ENCODE results near the gene RND2.

The RND2 gene

GRCh38 chr17:43031666-43032065, 6.6 kb downstream of the RND2 start:
- CTCF ChIA-PET, result interaction anchor here (1.0 kb wide), 1 partner anchor 93 kb away, joined by 4 read pairs; no protein-coding TSS in a partner anchor
- POLR2A ChIA-PET, result no interaction called here
- no peak overlapping the region for H3K4me3 ChIP-seq (ENCODE audit: low read depth, low read length)
- no peak for TF ChIP-seq CTCF (IDR thresholded peaks at IDR 0.05; ENCODE audit: insufficient read depth, low read length, missing control alignments)
- no peak for DNase-seq (ENCODE audit: low read depth, low spot score)

- CTCF ChIA-PET, result interaction anchor here (1.0 to 3.5 kb wide), 2 partner anchors 10 to 305 kb away, joined by 3 to 17 read pairs; no protein-coding TSS in a partner anchor
- POLR2A ChIA-PET, result no interaction called here
- DNase-seq (ENCODE audit: low read depth, low spot score), result no peak
- no peak overlapping the region for H3K4me3 ChIP-seq (ENCODE audit: low read depth, low read length)
- no peak for TF ChIP-seq CTCF (IDR thresholded peaks at IDR 0.05; ENCODE audit: insufficient read depth, low read length, missing control alignments)
Measured at GRCh38 chr17:43033948-43034881, 9.2 kb downstream of the RND2 start.

- POLR2A ChIA-PET, result no interaction called here
- TF ChIP-seq CTCF (IDR thresholded peaks at IDR 0.05; ENCODE audit: insufficient read depth, low read length, missing control alignments), result no peak
- DNase-seq (ENCODE audit: low read depth, low spot score), result no peak
- H3K4me3 ChIP-seq (ENCODE audit: low read depth, low read length), result no peak overlapping the region
- CTCF ChIA-PET, result interaction anchor here (1.7 to 3.5 kb wide), 2 partner anchors 8 to 11 kb away, joined by 3 to 17 read pairs; no protein-coding TSS in a partner anchor
Measured at GRCh38 chr17:43034894-43035293, 9.9 kb downstream of the RND2 start.

GRCh38 chr17:43039646-43040045, 14.6 kb downstream of the RND2 start:
- TF ChIP-seq CTCF (IDR thresholded peaks at IDR 0.05; ENCODE audit: insufficient read depth, low read length, missing control alignments), result no peak
- no peak for DNase-seq (ENCODE audit: low read depth, low spot score)
- POLR2A ChIA-PET, result interaction anchor here (0.7 kb wide), 1 partner anchor 24 kb away, joined by 3 read pairs; no protein-coding TSS in a partner anchor
- CTCF ChIA-PET, result no interaction called here
- no peak overlapping the region for H3K4me3 ChIP-seq (ENCODE audit: low read depth, low read length)

- POLR2A ChIA-PET, result interaction anchor here (0.7 kb wide), 1 partner anchor 23 kb away, joined by 3 read pairs; no protein-coding TSS in a partner anchor
- DNase-seq (ENCODE audit: low read depth, low spot score), result no peak
- no peak for TF ChIP-seq CTCF (IDR thresholded peaks at IDR 0.05; ENCODE audit: insufficient read depth, low read length, missing control alignments)
Measured at GRCh38 chr17:43040655-43041054, 15.6 kb downstream of the RND2 start.

GRCh38 chr17:43042025-43042628, 17.1 kb downstream of the RND2 start:
- no peak for TF ChIP-seq CTCF (IDR thresholded peaks at IDR 0.05; ENCODE audit: insufficient read depth, low read length, missing control alignments)
- no peak overlapping the region for H3K4me3 ChIP-seq (ENCODE audit: low read depth, low read length)
- DNase-seq (ENCODE audit: low read depth, low spot score), result no peak
- POLR2A ChIA-PET, result no interaction called here
- CTCF ChIA-PET, result interaction anchor here (0.9 to 1.2 kb wide), 3 partner anchors 11 to 198 kb away, joined by 3 to 5 read pairs (median 4); partner anchors contain the start of genes AOC2 and RND2

More at GRCh38 chr17:43040655-43041054, 15.6 kb downstream of the RND2 start:
- CTCF ChIA-PET, result interaction anchor here (1.0 kb wide), 1 partner anchor 131 kb away, joined by 3 read pairs; the partner anchor contains the start of gene NBR1
- H3K4me3 ChIP-seq (ENCODE audit: low read depth, low read length), result no peak overlapping the region

Measured in AG04449 (cell line).